Psoas muscle (tissue), 8 donors: ENCODE data around the gene CLDN34. TPM values are rescaled to one million over a fixed set of nuclear protein-coding genes. Genes with fewer than 3 reads are reported as not detected.

ENCODE experiments used
- ATAC-seq, 4 donors: fragments of 200-7000 bp; cut with Tn5 transposase; one replicate each; pipeline ENCODE4 v1.9.1; 2020; ENCODE audit warnings: moderate library complexity in 3 of 4, mild to moderate bottlenecking in 2 of 4
- DNase-seq, 2 donors: peaks; one replicate each; pipeline ENCODE4 v3.0.0-alpha.2; 2020
- H3K27ac ChIP-seq: fragments of 200-600 bp; one replicate; pipeline ENCODE4 v1.8.0; 2022
- H3K27me3 ChIP-seq, 3 donors: fragments of 200-600 bp in 1 of 3; one replicate each; pipeline versions ENCODE4 v1.6.1 to v1.8.0; 2013 to 2022; ENCODE audit warnings: low read length in 2 of 3, mild to moderate bottlenecking in 2 of 3, moderate library complexity in 1 of 3; ENCODE audit not compliant: insufficient read depth in 3 of 3
- H3K36me3 ChIP-seq, 2 donors: fragments of 200-600 bp in 1 of 2; one replicate each; pipeline versions ENCODE4 v1.6.1 to v1.8.0; 2013 to 2022; ENCODE audit warnings: low read depth in 1 of 2, mild to moderate bottlenecking in 1 of 2, moderate library complexity in 1 of 2; ENCODE audit not compliant: insufficient read depth in 1 of 2
- H3K4me1 ChIP-seq: fragments of 200-600 bp; one replicate; pipeline ENCODE4 v1.8.0; 2022
- H3K4me3 ChIP-seq: fragments of 200-600 bp; one replicate; pipeline ENCODE4 v1.8.0; 2022; ENCODE audit warnings: mild to moderate bottlenecking
- H3K9me3 ChIP-seq: fragments of 200-600 bp; one replicate; pipeline ENCODE4 v1.8.0; 2022
- CTCF ChIP-seq: fragments of 200-600 bp; IDR thresholded peaks from one replicate; pipeline ENCODE4 v1.8.0; 2022; ENCODE audit warnings: antibody characterized with exemption
- WGBS, 3 donors: extraction: QIAGEN DNeasy Blood & Tissue Kit; methylation state at CpG; one replicate each; pipeline versions ENCODE4 v1.1.6 to v1.1.7; 2013; 5-methylcytosine and 5-hydroxymethylcytosine counted together
- intact Hi-C, 2 donors: fragments of 100-400 bp; cut with DNase I; formaldehyde crosslinking; loops; one replicate each; pipeline versions ENCODE4 v1.11.0 to v1.14.2; 2022
- polyA plus RNA-seq, 3 donors: library from polyadenylated mRNA; stranded (reverse); fragments of 200-250 nt; gene quantifications; one replicate each; pipeline ENCODE4 v1.2.3, GENCODE V29; 2013
- total RNA-seq, 4 donors: library from RNA; stranded (reverse); fragmentation: NEBNext Ultra II Directional in 2 of 4; extraction: Animal tissue kit (Norgen Biotek cat#: 25700) in 2 of 4; gene quantifications; one replicate each; pipeline versions ENCODE4 v1.2.1 to v1.2.4, GENCODE V29; 2021 to 2023
- donor health status: healthy with polysubstance abuse.
- donor health status: DM: no; HTN: no; CAD: no; lungs with moderate emphysema.
- donor health status: Bipolar disorder and iron deficiency.
- donor health status: healthy.
- donor health status: DM: yes; HTN: yes; CAD: no.
- donor health status: DM: no; HTN: no; CAD: no.
- donor health status: DM: no; HTN: no; CAD: no.
- donor health status: DM: yes; HTN: yes; CAD: no.

Gene CLDN34
- total and polyA plus RNA-seq, 7 donors = not detected

- no peak for DNase-seq
- intact Hi-C loops = no loop called here
- ATAC-seq = no peak
- no peak overlapping the region for H3K27ac ChIP-seq
- TF ChIP-seq CTCF = no peak
- H3K9me3 ChIP-seq = no peaks in the 10 kb centered on the region
- no peak overlapping the region for H3K4me3 ChIP-seq
- no peaks in the 10 kb centered on the region for H3K36me3 ChIP-seq
- WGBS, 3 donors = 33 to 54% (median 50%) methylated on average over 9 of the region's 9 CpGs
- H3K27me3 ChIP-seq = no peaks in the 10 kb centered on the region
- no peaks in the 10 kb centered on the region for H3K4me1 ChIP-seq
Observed at GRCh38 chrX:9948406-9948805, 18.8 kb upstream of the CLDN34 start.

- intact Hi-C loops = no loop called here
- Histone ChIP-seq H3K36me3 (no peaks in the 10 kb centered on the region), H3K27ac (no peak overlapping the region), H3K27me3 (no peaks in the 10 kb centered on the region), H3K9me3 (no peaks in the 10 kb centered on the region), H3K4me3 (no peak overlapping the region), H3K4me1 (no peaks in the 10 kb centered on the region)
- no peak for DNase-seq
- WGBS, 3 donors = 47 to 64% (median 48%) methylated on average over 1 of the region's 1 CpG
- ATAC-seq = no peak
- TF ChIP-seq CTCF = no peak
Observed at GRCh38 chrX:9952300-9952699, 14.9 kb upstream of the CLDN34 start.

- H3K4me1 ChIP-seq = no peaks in the 10 kb centered on the region
- no peaks in the 10 kb centered on the region for H3K27me3 ChIP-seq
- no peak overlapping the region for H3K4me3 ChIP-seq
- no peaks in the 10 kb centered on the region for H3K36me3 ChIP-seq
- ATAC-seq (no peak), DNase-seq (no peak)
- WGBS, 3 donors = 78 to 100% (median 96%) methylated on average over 1 to 2 of the region's 2 CpGs
- no peak for TF ChIP-seq CTCF
- H3K9me3 ChIP-seq = no peaks in the 10 kb centered on the region
- intact Hi-C loops = no loop called here
- H3K27ac ChIP-seq = no peak overlapping the region
Observed at GRCh38 chrX:9953396-9953795, 13.8 kb upstream of the CLDN34 start.

- ATAC-seq (no peak), DNase-seq (no peak)
- Histone ChIP-seq H3K36me3 (no peaks in the 10 kb centered on the region), H3K27me3 (no peaks in the 10 kb centered on the region), H3K4me3 (no peak overlapping the region), H3K27ac (no peak overlapping the region), H3K4me1 (no peaks in the 10 kb centered on the region), H3K9me3 (no peaks in the 10 kb centered on the region)
- no peak for TF ChIP-seq CTCF
- WGBS, 3 donors = 72 to 87% (median 83%) methylated on average over 6 of the region's 6 CpGs
- intact Hi-C loops = no loop called here
Observed at GRCh38 chrX:9955506-9955905, 11.7 kb upstream of the CLDN34 start.

GRCh38 chrX:9957743-9958142 lies 9.4 kb upstream of the CLDN34 start:
- TF ChIP-seq CTCF = no peak
- Histone ChIP-seq H3K4me1 (no peaks in the 10 kb centered on the region), H3K27ac (no peak overlapping the region), H3K9me3 (no peaks in the 10 kb centered on the region), H3K27me3 (peaks cover 0 to 4% (median 0%) of the 10 kb centered on the region in 3 donors), H3K4me3 (no peak overlapping the region), H3K36me3 (no peaks in the 10 kb centered on the region)
- 84 to 89% (median 88%) methylated on average over 9 of the region's 9 CpGs for WGBS, 3 donors
- intact Hi-C loops = no loop called here
- DNase-seq (no peak), ATAC-seq (no peak)
